PC-9 (cell line): ENCODE data around the gene DNM1. TPM values are rescaled to one million over a fixed set of nuclear protein-coding genes. Genes with fewer than 3 reads are reported as not detected.

Experiments
- BruUV-seq: library from RNA; stranded (reverse); fragments of 400-500 nt; replicated peaks from 2 replicates; lab custom pipeline; 2021; lab: Mats Ljungman, UMichigan
- CTCF ChIA-PET: fragments of 300-600 bp; sonication (Branson Sonifier 250); formaldehyde crosslinking; loops from one replicate; lab custom pipeline; 2022; ENCODE audit warnings: antibody characterized with exemption; lab: Charles Lee
- POLR2A ChIA-PET: fragments of 300-600 bp; sonication (Branson Sonifier 250); formaldehyde crosslinking; loops from one replicate; lab custom pipeline; 2022; ENCODE audit warnings: antibody characterized with exemption; ENCODE audit not compliant: unreplicated experiment; lab: Charles Lee
- DNase-seq, 2 experiments: peaks; one replicate each; pipeline versions ENCODE4 v3.0.0 to v3.0.0-alpha.2; 2015 to 2022; ENCODE audit warnings: mixed read lengths in 1 of 2
- H2AFZ ChIP-seq: fragments of 200-600 bp; sonication (generic); 2 replicates; pipeline ENCODE4 v1.8.1; 2017; ENCODE audit warnings: antibody characterized with exemption
- H3F3A ChIP-seq: fragments of 200-600 bp; sonication (generic); 2 replicates; pipeline ENCODE4 v1.8.1; 2017; ENCODE audit warnings: antibody characterized with exemption, mild to moderate bottlenecking, low read depth; ENCODE audit not compliant: insufficient read depth
- H3K27ac ChIP-seq: fragments of 200-600 bp; sonication (generic); 2 replicates; pipeline ENCODE4 v1.6.1; 2016; ENCODE audit warnings: mixed run types
- H3K27me3 ChIP-seq: fragments of 200-600 bp; sonication (generic); 2 replicates; pipeline ENCODE4 v1.6.1; 2016; ENCODE audit warnings: low read depth, mixed run types; ENCODE audit not compliant: insufficient read depth
- H3K36me3 ChIP-seq: fragments of 200-600 bp; sonication (generic); 2 replicates; pipeline ENCODE4 v1.6.1; 2016; ENCODE audit warnings: low read depth, mixed run types
- H3K4me1 ChIP-seq: fragments of 200-600 bp; sonication (generic); replicated peaks from 2 replicates; pipeline ENCODE4 v1.6.1; 2016; ENCODE audit warnings: mixed run types; ENCODE audit not compliant: insufficient read depth
- H3K4me2 ChIP-seq: fragments of 200-600 bp; sonication (generic); 2 replicates; pipeline ENCODE4 v1.6.1; 2017; ENCODE audit warnings: mixed run types
- H3K4me3 ChIP-seq: fragments of 200-600 bp; sonication (generic); 2 replicates; pipeline ENCODE4 v1.6.1; 2016; ENCODE audit warnings: mixed run types
- H3K79me2 ChIP-seq: fragments of 200-600 bp; sonication (generic); 2 replicates; pipeline ENCODE4 v1.6.1; 2017; ENCODE audit warnings: low read depth, mixed run types
- H3K9me2 ChIP-seq: fragments of 200-600 bp; sonication (generic); 2 replicates; pipeline ENCODE4 v1.8.1; 2017; ENCODE audit warnings: mild to moderate bottlenecking; ENCODE audit not compliant: insufficient read depth
- H3K9me3 ChIP-seq: fragments of 200-600 bp; sonication (generic); 2 replicates; pipeline ENCODE4 v1.8.1; 2016; ENCODE audit warnings: low read depth; ENCODE audit not compliant: insufficient read depth
- H4K20me1 ChIP-seq: fragments of 200-600 bp; sonication (generic); 2 replicates; pipeline ENCODE4 v1.8.1; 2017; ENCODE audit not compliant: insufficient read depth
- CTCF ChIP-seq: fragments of 200-600 bp; sonication (generic); conservative IDR thresholded peaks from 2 replicates; pipeline ENCODE4 v1.6.1; 2017; ENCODE audit warnings: mixed run types, antibody characterized with exemption, mild to moderate bottlenecking, moderate library complexity
- EZH2 ChIP-seq: fragments of 200-600 bp; sonication (generic); IDR thresholded peaks from 2 replicates; pipeline ENCODE4 v1.8.0; 2017; ENCODE audit warnings: antibody characterized with exemption, low read depth
- intact Hi-C: fragments of 100-400 bp; cut with micrococcal nuclease; formaldehyde crosslinking; loops from one replicate; pipeline ENCODE4 v1.10.0; 2022; ENCODE audit not compliant: unreplicated experiment
- total RNA-seq: library from RNA; stranded (reverse); gene quantifications from 2 replicates; pipeline ENCODE4 v1.2.3, GENCODE V29; 2021

Gene DNM1
- total RNA-seq, 1 experiment from 2014 or later = 134 TPM

- POLR2A ChIA-PET = interaction anchor here (0.7 kb wide), 2 partner anchors 31 to 215 kb away, joined by 3 to 4 read pairs; no protein-coding TSS in a partner anchor
- intact Hi-C loops = no loop called here
- no peaks in the 10 kb centered on the region; the same call in 1 of the 2 replicates for H3F3A ChIP-seq
- DNase-seq = no peak
- no peak overlapping the region for H3K27ac ChIP-seq
- BruUV-seq = no TSS peak
- H4K20me1 ChIP-seq = no peaks in the 10 kb centered on the region
- TF ChIP-seq EZH2 (no peak), CTCF (no peak)
- H3K9me3 ChIP-seq = no peaks in the 10 kb centered on the region
- no peaks in the 10 kb centered on the region for H3K4me1 ChIP-seq
- CTCF ChIA-PET = no interaction called here
- H3K27me3 ChIP-seq = no peaks in the 10 kb centered on the region
- H3K9me2 ChIP-seq = no peaks in the 10 kb centered on the region
- no peaks in the 10 kb centered on the region for H3K36me3 ChIP-seq
- H2AFZ ChIP-seq = no peak overlapping the region
- H3K79me2 ChIP-seq = no peaks in the 10 kb centered on the region
- H3K4me2 ChIP-seq = no peak overlapping the region
- no peak overlapping the region for H3K4me3 ChIP-seq
Measured at GRCh38 chr9:128242124-128242523, 38.9 kb downstream of the DNM1 start.

GRCh38 chr9:128242828-128243214 is 39.6 kb downstream of the DNM1 start:
- ChIA-PET POLR2A (no interaction called here), CTCF (no interaction called here)
- Histone ChIP-seq H3K4me3 (no peak overlapping the region), H3K9me3 (no peaks in the 10 kb centered on the region), H3K79me2 (no peaks in the 10 kb centered on the region), H3K27me3 (no peaks in the 10 kb centered on the region), H3F3A (no peaks in the 10 kb centered on the region; the same call in 1 of the 2 replicates), H3K4me1 (no peaks in the 10 kb centered on the region), H4K20me1 (no peaks in the 10 kb centered on the region), H2AFZ (no peak overlapping the region), H3K27ac (no peak overlapping the region), H3K36me3 (no peaks in the 10 kb centered on the region), H3K4me2 (no peak overlapping the region), H3K9me2 (no peaks in the 10 kb centered on the region)
- TF ChIP-seq EZH2 = no peak
- TF ChIP-seq CTCF = no peak
- BruUV-seq = no TSS peak
- no peak for DNase-seq
- intact Hi-C loops = no loop called here

DNA sequence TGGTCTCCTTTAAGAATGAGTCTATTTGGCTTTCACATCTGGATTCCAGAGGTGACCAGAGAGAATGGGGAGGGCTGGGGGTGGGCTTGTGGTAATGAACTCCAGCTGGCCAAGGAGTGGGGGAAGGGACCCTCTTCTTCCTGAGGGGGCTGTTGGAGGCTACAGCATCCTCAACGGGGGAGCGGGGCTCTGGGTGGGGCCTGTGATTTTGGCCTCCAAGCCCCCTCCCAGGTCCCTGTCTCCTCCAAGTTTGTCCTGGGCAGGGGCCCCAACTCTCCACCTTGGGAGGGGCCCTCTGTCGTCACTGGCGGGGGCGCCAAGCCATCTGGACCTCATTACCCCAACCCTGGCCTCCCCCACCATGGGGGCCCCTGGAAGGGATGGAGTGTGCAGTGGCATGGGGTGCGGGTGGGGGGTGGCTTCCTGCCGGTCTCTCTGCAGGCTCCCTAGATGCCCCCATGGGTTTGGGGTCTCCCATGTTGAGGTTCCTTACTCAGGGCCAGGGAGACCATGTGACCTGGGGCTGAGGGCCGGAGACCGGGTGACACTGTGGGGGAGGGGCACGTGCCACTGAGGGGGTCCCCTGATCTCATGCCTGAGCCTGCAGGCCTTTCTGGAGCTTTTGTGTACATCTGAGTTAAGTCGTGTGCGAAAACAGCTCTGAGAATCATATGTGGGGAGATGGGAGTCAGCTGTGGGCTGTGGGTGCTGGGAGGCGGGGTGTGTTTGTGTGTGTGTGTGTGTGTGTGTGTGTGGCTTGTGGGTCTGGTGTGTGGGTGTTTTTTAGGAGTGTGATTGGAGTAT is 40.2 kb downstream of the DNM1 start:
- POLR2A ChIA-PET = no interaction called here
- Histone ChIP-seq H3K27ac (no peak overlapping the region), H4K20me1 (no peaks in the 10 kb centered on the region), H3K36me3 (no peaks in the 10 kb centered on the region), H3K79me2 (no peaks in the 10 kb centered on the region), H3F3A (no peaks in the 10 kb centered on the region; the same call in 1 of the 2 replicates), H3K4me1 (no peaks in the 10 kb centered on the region), H3K4me2 (no peak overlapping the region), H3K9me3 (no peaks in the 10 kb centered on the region), H3K4me3 (no peak overlapping the region), H3K27me3 (no peaks in the 10 kb centered on the region), H3K9me2 (no peaks in the 10 kb centered on the region), H2AFZ (no peak overlapping the region)
- CTCF ChIA-PET = no interaction called here
- intact Hi-C loops = no loop called here
- DNase-seq = no peak
- BruUV-seq = no TSS peak
- no peak for TF ChIP-seq CTCF
- no peak for TF ChIP-seq EZH2
